ENCODE data around the gene CBLB.

GRCh38 chr3:105678017-105678416, 190.8 kb downstream of the CBLB start:
- TF ChIP-seq, protein P1, sequence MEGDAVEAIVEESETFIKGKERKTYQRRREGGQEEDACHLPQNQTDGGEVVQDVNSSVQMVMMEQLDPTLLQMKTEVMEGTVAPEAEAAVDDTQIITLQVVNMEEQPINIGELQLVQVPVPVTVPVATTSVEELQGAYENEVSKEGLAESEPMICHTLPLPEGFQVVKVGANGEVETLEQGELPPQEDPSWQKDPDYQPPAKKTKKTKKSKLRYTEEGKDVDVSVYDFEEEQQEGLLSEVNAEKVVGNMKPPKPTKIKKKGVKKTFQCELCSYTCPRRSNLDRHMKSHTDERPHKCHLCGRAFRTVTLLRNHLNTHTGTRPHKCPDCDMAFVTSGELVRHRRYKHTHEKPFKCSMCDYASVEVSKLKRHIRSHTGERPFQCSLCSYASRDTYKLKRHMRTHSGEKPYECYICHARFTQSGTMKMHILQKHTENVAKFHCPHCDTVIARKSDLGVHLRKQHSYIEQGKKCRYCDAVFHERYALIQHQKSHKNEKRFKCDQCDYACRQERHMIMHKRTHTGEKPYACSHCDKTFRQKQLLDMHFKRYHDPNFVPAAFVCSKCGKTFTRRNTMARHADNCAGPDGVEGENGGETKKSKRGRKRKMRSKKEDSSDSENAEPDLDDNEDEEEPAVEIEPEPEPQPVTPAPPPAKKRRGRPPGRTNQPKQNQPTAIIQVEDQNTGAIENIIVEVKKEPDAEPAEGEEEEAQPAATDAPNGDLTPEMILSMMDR (conservative IDR thresholded peaks at IDR 0.05): no peak
- TF ChIP-seq ZFX (IDR thresholded peaks at IDR 0.05): no peak

All from C4-2B (cell line).